Stimulated activated CD8-positive, alpha-beta memory T cell treated with anti-CD3 and anti-CD28 coated beads, Interleukin-7, amount 100 ng/mL, for 24 hours (primary cell): ENCODE data around the gene SLC12A7.

ENCODE experiments used
- DNase-seq: peaks from one replicate; pipeline ENCODE4 v3.0.0-alpha.2; 2020; ENCODE audit warnings: low read depth

The SLC12A7 gene

GRCh38 chr5:1019001-1019905 lies 92.6 kb downstream of the SLC12A7 start:
- DNase-seq: no peak

- DNase-seq: no peak
Measured at GRCh38 chr5:1018596-1018995, 93.3 kb downstream of the SLC12A7 start.

DNA sequence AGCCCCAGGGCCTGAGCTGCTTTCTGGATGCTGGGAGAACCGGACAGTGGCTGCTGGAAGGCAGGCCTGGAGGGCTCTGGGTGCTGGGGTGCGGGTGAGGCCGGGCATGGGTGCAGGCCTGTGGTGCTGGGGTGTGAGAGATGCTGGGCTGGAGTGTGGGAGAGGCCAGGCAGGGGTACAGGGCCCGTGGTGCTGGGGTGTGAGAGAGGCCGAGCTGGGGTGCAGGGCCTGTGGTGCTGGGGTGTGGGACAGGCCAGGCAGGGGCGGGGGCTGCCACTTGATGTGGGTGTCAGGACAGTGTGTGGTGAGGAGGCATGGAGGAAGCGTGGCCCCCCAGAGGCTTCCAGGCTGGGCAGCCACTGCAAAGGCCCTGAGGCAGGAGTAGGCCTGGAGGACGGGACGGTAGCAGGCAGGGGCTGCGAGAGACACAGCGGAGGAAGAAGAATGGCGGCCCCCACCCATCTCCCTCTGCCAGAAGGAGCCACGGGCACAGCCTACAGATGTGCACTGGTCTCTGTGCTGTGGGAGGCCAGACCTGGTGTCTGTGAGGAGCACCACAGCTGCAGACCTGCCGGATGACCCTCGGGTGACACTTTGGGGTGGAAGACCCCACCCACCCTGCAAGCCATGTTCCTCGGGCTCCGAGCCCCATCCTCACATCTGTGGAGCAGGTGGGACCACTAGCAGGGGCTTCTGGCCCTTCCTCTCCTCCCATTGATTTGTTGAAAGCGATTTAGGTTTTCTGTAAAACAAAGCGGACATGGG lies 94.0 kb downstream of the SLC12A7 start:
- no peak for DNase-seq

DNA sequence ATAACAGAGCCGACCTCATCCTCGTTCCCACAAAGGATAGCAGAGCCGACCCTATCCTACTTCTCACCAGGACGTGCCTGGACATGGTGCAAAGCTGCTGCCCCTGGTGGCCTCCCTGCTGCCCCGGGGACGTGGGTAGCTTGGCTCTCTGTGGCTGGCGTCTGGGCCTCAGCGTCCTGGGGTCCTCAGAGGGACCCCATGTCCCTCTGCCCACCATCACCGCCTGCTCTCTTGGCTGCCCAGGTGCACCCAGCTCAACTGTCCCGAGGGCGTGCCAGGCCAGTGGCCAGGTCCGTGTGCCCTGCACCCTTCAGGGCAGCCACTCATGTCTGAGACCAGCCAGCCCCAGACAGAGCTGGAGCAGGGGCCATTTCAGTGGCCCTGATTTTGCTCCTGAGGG lies 94.8 kb downstream of the SLC12A7 start:
- no peak for DNase-seq

GRCh38 chr5:1016476-1016875 lies 95.4 kb downstream of the SLC12A7 start:
- DNase-seq: no peak

DNA sequence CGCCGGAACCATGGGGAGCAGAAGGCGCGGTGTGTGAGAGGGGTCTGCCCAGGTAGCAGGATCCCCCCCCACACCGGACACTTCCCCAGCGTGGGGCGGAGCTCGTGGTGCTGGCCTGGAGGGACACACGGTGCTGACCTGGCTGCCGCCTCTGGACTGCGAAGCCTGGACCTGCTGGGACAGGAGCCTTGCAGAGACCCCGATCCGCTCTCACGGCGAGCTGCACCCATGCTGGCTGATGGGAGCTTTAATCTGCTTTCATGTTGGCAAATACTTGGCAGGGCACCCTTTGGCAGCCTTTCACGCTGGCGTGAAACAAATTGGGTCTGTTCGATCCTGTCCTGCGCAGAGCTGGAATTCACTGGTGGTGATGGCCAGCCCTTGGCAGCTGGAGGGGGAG lies 95.8 kb downstream of the SLC12A7 start:
- DNase-seq: no peak

DNA sequence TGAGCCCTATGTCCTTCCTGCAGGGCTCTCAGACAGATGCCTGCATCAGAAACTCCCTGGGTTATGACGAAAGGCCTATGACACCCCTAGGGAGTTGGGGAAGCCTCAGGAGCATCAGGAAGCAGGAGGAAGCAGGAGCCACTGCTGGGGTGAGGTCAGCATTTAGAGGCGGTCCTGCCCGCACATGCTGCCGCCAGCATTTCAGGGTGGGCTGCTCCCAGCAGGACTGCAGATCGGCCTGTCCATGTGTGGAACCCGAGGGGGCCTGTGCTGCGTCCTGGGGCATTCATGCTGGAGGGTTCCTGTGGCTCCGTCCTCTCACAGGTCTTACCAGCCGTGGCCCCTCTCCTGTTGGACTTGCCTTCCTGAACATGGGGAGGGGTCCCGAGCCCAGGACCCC lies 96.4 kb downstream of the SLC12A7 start:
- no peak for DNase-seq

DNA sequence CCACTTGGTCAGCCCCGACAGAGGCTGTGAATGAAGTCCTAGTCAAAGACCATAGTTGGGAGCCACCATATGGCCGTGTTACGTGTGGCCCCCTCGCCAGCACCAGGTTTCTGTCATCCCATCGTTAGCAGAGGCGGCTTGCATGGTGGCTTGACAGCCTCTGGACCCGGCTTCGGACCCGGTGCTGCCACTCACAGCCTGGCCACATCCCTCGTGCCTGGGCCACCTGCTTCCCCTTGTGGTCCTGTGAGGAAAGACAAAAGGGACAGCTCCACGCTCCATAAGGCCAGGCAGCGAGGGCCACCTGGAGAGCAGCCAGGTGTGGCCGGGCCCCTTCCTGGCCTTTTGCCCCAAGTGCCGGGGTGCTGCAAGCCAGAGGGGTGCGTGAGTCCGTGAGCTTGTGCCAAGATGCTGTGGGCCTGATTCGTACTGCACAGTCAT lies 97.1 kb downstream of the SLC12A7 start:
- DNase-seq: no peak

GRCh38 chr5:1014346-1014745 lies 97.5 kb downstream of the SLC12A7 start:
- no peak for DNase-seq

- DNase-seq: no peak
Measured at GRCh38 chr5:1013948-1014301, 97.9 kb downstream of the SLC12A7 start.

DNA sequence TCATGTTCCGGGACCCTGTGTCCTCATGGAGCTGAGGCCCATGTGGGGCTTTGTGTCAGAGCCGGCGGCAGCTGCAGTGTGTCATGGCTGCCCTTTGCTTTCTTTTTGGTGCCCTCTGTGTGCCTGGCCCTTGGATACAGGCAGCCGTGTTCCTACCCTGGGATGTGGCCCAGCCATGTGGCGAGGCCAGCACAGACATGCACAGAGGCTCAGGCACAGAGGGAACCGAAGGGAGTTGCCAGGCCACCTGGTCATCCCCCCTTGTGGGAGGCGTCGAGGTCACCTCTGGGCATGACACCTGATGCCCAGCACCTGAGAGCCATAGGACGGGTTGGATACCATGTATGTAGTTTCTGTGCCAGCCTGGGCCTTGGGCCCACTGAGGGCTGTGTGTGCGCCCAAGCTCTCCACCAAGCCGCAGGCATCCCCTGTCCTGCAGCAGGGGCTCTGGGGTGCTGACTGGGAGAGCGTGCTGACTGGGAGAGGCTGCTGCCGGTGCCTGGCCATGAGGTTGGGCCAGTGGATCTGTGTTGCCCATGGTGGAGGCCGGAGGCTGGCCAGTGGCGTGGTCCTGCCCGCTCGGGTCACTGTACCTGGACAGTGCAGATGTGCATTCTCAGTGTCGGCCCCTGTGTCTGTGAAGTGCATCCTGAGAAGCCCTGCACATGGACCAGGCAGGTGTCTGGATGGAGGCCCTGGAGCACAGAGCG lies 98.5 kb downstream of the SLC12A7 start:
- no peak for DNase-seq

DNA sequence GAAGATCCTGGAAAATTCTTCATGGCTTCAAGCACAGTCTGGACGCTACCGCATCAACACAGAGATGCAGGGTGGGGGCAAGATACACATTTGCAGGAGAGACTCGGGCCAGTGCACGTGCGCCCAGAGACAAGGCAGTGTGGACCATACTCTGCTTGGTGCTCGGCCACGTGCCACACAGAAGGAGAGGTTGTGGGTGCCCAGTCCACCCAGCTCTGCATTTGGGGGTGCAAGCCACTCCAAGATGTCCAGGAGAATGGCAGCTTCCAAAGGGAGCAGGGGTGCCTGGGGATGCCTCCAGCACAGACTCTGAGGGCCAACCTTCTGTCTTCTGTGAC lies 99.0 kb downstream of the SLC12A7 start:
- DNase-seq: no peak

DNA sequence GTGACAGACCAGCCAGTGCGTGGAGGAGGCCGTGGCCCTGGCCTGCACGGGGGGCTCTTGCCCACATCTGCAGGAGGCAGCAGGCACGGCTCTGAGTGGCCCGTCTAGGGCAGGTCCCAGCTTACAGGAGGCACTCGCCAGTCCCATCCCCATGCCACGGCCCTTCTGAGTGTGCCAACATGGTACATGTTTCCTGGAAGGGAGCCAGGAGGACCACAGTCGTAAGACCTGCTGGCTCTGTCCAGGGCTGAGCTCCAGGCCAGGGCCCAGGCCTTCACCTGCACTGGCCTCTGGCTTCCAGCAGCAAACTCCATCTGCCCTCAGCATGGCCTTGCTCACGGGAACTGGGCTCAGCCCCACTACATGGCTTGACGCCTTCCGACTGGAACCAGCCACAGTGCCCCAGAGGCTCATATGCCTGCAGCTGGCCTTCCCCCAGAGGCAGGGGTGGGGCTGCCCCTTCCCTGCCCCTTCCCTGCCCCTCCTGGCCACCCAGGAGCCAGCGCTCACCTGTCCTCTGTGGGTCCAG lies 99.5 kb downstream of the SLC12A7 start:
- DNase-seq: no peak

- DNase-seq: no peak
Measured at GRCh38 chr5:1011741-1012312, 100.0 kb downstream of the SLC12A7 start.

DNA sequence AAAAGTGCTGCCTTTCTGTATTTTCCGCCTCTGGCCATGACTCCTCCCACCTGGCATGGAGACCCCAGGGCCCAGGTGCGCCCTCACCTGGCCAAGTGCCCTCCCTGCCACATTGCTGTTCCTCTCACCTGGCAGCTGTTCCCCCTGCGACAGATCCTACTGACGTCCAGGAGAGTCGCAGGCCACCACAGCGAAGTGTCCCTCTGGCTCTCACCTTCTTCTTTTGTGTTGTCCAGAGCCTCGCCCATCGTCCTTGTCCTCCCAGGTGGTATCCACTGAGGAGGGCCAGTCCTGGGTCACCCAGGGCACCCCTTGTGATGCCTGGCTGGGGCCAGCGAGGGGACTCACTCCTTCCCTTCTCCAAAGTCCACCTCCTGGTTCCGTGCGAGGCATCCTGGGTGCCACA lies 100.6 kb downstream of the SLC12A7 start:
- no peak for DNase-seq

DNA sequence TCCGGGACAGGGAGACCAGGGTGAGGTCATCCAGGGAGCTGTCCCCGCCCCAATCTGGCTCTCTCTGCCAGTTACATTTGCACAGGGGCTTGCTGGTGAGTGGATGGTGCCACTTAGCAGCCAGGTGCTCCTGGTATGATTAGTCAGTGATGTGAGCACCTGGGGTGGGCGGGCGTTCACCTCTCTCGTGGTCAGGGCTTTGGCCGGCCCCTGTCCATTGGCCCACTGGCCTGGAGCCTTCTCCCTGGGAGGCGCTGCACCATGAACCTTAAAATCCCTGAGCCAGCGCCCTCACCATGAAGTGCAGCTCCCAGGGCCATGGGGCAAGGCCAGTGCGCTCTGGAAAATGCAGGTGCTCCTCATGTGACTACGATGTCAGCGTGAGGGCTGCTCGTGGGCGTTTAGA lies 101.2 kb downstream of the SLC12A7 start:
- DNase-seq: no peak

DNA sequence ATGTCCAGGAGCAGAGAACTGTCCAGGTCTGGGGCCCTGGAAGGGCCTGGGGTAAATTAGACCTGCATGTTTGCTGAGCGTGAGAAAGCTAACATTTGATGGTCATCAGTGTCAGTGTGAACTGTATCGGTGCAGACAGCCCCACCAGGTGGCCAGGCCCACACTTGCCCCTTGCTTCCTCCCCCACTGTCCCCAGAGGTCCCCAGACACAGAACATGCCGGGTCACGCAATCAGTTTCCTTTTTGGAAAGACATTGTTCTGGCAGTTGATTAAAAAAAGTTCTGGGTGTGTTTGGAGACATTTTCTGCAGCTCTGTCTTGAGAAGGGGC lies 101.7 kb downstream of the SLC12A7 start:
- no peak for DNase-seq

DNA sequence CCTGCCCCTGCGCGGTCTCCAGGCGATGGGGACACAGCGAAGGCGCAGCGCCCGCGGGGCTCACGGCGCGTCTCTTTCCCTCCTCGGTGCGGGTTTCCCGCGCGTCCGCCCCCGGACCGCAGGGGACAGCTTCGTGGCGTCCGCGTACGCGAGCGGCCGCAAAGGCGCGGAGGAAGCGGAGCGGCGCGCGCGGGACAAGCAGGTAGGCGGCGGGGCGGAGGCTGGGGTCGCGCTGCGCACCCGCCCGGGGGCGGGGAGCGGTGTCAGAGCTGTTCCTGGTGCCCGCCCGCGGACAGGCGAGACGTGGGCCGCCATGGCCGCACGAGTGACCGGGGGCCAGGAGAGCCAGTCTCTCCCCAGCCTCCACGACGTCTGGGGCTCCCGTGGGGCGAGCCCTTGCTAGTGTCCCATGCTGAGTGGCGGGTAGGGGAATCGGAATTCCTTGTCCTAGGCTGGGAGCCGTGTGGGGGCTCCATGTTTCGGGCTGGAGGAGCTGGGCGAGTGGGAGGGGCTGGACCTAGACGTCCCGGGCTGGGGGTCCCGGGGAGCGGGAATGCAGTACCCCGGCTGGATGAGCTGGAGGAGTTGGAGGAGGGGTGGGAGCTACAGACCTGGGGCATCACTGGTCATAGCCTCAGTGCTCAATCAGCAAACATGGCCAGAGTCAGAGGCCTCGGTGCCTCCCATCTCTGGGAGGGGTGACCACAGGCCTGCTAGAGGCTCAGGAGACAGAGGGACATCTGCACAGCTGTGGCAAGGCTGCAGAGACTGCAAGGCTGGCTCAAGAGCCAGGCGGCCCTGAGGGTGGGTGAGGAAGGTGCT lies 102.3 kb downstream of the SLC12A7 start:
- DNase-seq: no peak

DNA sequence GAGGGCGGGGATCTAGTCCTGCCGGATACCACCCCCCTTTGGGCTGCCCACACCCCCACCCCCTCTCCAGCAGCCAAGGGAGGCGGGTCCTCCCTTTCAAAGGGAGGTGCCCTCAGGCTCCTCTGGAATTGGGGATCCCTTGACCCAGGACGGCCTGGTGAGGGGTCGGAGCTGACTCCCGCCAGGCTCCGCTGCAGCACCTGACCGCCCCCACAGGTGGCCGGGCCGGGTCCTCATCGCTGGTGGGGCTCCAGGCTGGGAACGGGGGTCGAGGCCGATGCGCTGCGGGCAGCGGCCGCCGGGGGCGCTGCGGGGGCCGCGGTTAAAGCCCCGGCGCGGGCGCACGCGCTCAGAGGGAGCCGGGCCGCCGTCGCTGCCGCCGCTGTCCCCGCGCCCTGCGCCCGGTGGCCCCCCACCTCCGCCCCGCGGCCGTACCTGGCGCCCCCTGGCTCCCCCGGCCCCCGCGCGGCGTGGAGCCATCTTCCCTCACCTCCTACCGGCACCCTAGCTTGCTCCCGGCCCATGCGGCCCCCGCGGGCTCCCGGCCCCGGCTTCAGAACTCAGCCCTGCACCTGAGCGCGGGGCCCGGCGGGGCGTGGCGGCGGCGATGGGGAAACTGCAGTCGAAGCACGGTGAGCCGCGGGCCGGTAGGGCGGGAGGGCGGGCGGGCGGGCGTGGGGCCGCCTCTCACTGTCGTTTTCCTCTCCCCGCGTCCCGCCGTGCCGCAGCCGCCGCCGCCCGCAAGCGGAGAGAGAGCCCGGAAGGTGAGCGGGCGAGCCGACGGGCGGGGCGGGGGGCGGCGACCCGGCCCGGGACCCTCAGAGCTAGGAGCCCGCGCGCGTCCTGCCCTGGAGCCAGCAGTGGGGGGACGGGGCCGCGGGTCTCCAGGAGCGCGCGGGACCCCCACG lies 103.2 kb downstream of the SLC12A7 start, which contains the start of gene NKD2:
Gene NKD2, plus strand, starts transcription at position 352 of the 908 bp plus-strand sequence. Its CDS starts 256 bp downstream, at position 608.
- no peak for DNase-seq
